Measurements from ENCODE around the gene RAB19. TPM values are rescaled to one million over a fixed set of nuclear protein-coding genes. Genes with fewer than 3 reads are reported as not detected.

Gene RAB19
- total RNA-seq, 1 donor from 2014 or later = 10.2 TPM

DNA sequence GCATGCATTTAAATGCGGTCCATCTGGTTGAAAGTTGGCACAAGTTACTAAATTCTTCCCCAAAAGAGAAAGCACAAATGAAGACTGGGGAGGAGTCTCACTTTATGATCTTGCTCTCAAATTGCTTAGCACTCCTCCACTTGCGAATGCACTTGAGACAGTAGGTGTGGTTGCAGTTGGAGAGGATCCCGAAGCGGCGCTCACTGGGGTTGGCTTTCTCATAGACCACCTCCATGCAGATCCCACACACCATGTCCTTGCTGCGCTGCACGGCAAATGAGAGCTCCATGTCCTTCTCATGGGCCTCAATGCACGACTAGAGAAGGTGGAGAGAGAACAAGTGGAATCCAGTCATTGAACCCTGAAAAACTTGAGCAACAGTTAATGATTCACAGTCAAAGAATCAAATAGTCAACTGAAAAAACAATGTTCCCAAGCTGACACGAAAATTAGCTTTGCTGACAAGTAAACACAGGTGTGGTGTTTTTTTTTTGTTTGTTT is 52.7 kb downstream of the RAB19 start:
- TF ChIP-seq, protein P1, sequence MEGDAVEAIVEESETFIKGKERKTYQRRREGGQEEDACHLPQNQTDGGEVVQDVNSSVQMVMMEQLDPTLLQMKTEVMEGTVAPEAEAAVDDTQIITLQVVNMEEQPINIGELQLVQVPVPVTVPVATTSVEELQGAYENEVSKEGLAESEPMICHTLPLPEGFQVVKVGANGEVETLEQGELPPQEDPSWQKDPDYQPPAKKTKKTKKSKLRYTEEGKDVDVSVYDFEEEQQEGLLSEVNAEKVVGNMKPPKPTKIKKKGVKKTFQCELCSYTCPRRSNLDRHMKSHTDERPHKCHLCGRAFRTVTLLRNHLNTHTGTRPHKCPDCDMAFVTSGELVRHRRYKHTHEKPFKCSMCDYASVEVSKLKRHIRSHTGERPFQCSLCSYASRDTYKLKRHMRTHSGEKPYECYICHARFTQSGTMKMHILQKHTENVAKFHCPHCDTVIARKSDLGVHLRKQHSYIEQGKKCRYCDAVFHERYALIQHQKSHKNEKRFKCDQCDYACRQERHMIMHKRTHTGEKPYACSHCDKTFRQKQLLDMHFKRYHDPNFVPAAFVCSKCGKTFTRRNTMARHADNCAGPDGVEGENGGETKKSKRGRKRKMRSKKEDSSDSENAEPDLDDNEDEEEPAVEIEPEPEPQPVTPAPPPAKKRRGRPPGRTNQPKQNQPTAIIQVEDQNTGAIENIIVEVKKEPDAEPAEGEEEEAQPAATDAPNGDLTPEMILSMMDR (IDR thresholded peaks at IDR 0.05; ENCODE audit: insufficient read depth, low read length, poor library complexity, severe bottlenecking) = no peak
- no peaks in the 10 kb centered on the region for H3K36me3 ChIP-seq (ENCODE audit: control insufficient read depth, insufficient read depth, low read length)
- H3K27me3 ChIP-seq (ENCODE audit: control insufficient read depth, insufficient read depth, low read length) = no peaks in the 10 kb centered on the region
- no peak overlapping the region for H3K4me3 ChIP-seq (ENCODE audit: low read depth, low read length)
- DNase-seq (ENCODE audit: low read depth) = no peak

DNA sequence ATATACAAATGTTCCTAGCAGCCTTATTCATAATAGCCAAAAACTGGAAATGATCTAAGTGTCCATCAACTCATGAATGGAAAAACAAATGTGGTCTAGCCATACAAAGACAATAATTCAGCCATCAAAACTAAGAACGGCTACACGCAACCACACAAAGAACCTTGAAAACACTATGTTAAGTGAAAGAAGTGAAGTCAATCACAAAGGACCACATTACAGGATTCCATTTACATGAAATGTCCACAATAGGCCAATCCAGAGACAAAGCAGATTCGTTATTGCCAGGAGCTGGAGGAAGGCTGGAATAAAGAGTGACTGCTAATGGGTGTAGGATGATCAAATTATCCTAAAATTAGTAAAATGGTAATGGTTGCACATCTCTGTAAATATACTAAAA is 54.3 kb downstream of the RAB19 start:
- H3K27me3 ChIP-seq (ENCODE audit: control insufficient read depth, insufficient read depth, low read length) = no peaks in the 10 kb centered on the region
- TF ChIP-seq, protein P1 (IDR thresholded peaks at IDR 0.05; ENCODE audit: insufficient read depth, low read length, poor library complexity, severe bottlenecking) = no peak
- no peak for DNase-seq (ENCODE audit: low read depth)
- no peak overlapping the region for H3K4me3 ChIP-seq (ENCODE audit: low read depth, low read length)
- H3K36me3 ChIP-seq (ENCODE audit: control insufficient read depth, insufficient read depth, low read length) = no peaks in the 10 kb centered on the region

DNA sequence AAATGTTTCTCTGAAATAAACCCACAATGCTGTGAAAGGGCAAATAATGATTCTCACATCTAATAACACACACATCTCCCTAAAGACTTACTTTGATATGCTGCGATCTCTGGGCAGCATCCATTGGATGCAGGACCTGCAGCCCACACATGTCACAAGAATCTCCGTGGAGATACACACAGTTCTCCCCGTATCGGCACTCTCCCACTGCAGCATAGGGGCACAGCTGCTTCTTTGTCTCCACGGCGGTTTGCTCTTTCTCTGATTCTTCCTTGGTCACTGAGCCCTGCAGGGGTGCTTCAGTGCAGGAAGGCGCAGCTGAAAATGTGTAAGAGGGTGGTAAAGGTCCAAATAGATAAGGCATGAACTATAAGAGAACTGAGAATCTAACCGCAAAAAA is 55.1 kb downstream of the RAB19 start:
- no peak for DNase-seq (ENCODE audit: low read depth)
- Histone ChIP-seq H3K36me3 (ENCODE audit: control insufficient read depth, insufficient read depth, low read length) (no peaks in the 10 kb centered on the region), H3K27me3 (ENCODE audit: control insufficient read depth, insufficient read depth, low read length) (no peaks in the 10 kb centered on the region), H3K4me3 (ENCODE audit: low read depth, low read length) (no peak overlapping the region)
- TF ChIP-seq, protein P1 (IDR thresholded peaks at IDR 0.05; ENCODE audit: insufficient read depth, low read length, poor library complexity, severe bottlenecking) = no peak

DNA sequence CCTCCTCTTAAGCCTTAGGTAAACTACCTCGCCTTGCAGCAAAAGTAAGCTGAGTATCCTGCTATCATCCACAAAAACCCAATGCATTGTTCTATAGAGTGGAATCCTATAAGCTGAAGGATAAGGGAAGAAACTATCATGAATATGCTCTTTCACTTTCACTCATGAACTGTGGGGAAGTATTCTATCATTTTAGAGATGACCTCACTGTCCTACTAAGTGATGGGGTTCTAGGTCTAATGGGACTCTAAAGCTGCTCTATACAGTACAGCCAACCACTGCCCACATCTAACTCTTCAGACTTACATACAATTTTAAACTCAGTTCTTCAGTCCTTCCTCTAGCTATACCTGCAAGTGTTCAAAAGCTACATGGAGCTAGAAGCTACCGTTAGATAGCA is 59.3 kb downstream of the RAB19 start:
- no peak for DNase-seq (ENCODE audit: low read depth)
- TF ChIP-seq, protein P1 (IDR thresholded peaks at IDR 0.05; ENCODE audit: insufficient read depth, low read length, poor library complexity, severe bottlenecking) = no peak
- Histone ChIP-seq H3K36me3 (ENCODE audit: control insufficient read depth, insufficient read depth, low read length) (peaks cover 1% of the 10 kb centered on the region), H3K4me3 (ENCODE audit: low read depth, low read length) (no peak overlapping the region), H3K27me3 (ENCODE audit: control insufficient read depth, insufficient read depth, low read length) (no peaks in the 10 kb centered on the region)

DNA sequence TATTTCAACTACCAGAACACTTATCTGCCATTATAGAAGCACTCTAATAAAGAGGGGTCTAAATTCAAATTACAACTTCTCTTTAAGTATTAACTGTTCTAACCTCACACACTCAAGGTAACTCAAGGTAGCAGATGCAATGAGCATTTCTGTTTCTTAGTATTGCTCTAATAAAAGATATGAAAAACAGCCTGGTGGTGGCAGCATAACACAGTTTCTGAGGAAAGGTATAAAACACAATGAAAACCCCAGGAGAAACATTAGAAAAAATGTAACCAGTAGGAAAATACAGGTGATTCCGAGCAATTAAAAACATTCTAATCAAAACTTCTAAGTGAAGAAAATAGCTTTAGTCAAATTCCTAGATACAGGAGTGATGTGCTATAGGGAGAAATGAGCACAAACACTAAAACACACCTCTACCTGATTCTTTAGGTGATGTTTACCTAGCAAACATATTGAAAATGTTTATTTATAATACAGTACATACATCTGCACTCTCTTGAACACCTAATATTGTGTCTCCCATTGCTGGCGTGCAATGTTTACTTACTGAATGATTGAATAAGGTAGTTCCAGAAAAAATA is 72.0 kb downstream of the RAB19 start:
- no peak for DNase-seq (ENCODE audit: low read depth)
- Histone ChIP-seq H3K36me3 (ENCODE audit: control insufficient read depth, insufficient read depth, low read length) (no peaks in the 10 kb centered on the region), H3K27me3 (ENCODE audit: control insufficient read depth, insufficient read depth, low read length) (no peaks in the 10 kb centered on the region), H3K4me3 (ENCODE audit: low read depth, low read length) (no peak overlapping the region)
- TF ChIP-seq, protein P1 (IDR thresholded peaks at IDR 0.05; ENCODE audit: insufficient read depth, low read length, poor library complexity, severe bottlenecking) = peak; percentile 53

DNA sequence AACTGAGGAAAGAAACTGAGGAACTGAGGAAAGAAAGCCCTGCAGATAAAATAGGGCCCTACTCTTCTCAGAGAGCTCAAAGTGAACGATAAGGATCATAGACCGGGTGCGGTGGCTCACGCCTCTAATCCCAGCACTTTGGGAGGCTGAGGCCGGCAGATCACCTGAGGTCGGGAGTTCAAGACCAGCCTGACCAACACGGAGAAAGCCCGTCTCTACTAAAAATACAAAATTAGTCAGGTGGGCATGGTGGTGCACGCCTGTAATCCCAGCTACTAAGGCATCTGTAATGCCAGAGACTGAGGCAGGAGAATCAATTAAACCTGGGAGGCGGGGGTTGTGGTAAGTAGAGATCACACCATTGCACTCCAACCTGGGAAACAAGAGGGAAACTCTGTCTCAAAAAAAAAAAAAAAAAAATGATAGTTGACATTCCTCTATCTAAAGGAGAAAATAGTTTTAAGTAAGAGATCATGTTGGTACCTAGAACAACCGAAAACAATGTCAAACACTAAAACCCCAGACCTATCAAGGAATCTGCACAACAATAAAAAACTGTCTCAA is 72.9 kb downstream of the RAB19 start:
- no peaks in the 10 kb centered on the region for H3K27me3 ChIP-seq (ENCODE audit: control insufficient read depth, insufficient read depth, low read length)
- DNase-seq (ENCODE audit: low read depth) = no peak
- H3K4me3 ChIP-seq (ENCODE audit: low read depth, low read length) = no peak overlapping the region
- TF ChIP-seq, protein P1 (IDR thresholded peaks at IDR 0.05; ENCODE audit: insufficient read depth, low read length, poor library complexity, severe bottlenecking) = no peak
- H3K36me3 ChIP-seq (ENCODE audit: control insufficient read depth, insufficient read depth, low read length) = no peaks in the 10 kb centered on the region

Measured in kidney epithelial cell (primary cell).